H1 (cell line): Measurements from ENCODE around the gene ITGA8. TPM values are rescaled to one million over a fixed set of nuclear protein-coding genes. Genes with fewer than 3 reads are reported as not detected.

ENCODE experiments used
- MAX ChIP-seq: IDR thresholded peaks from 2 replicates; pipeline ENCODE4 v1.6.1; 2012; ENCODE audit warnings: inconsistent platforms
- ZNF274 ChIP-seq: IDR thresholded peaks from 2 replicates; pipeline ENCODE4 v1.7.0; 2012; ENCODE audit warnings: low read length, borderline replicate concordance; ENCODE audit errors: extremely low read depth
- polyA plus RNA-seq, 7 experiments: library from polyadenylated mRNA; depleted of rRNA in 3 of 7; stranded (reverse) in 5 of 7; unstranded in 2 of 7; fragments of >200 nt in 5 of 7; fragments of 200-250 nt in 2 of 7; gene quantifications; 1 replicate in 5 of 7; 2 replicates in 1 of 7; 4 replicates in 1 of 7; pipeline versions ENCODE4 v1.2.1 to v1.2.3, GENCODE V29; 2011 to 2013; ENCODE audit warnings: missing spikeins in 2 of 7, mixed read lengths in 2 of 7
- total RNA-seq: library from RNA; stranded (reverse); fragmentation: NEBNext Ultra II Directional; extraction: Animal tissue kit (Norgen Biotek cat#: 25700); gene quantifications from 2 replicates; pipeline ENCODE4 v1.2.1, GENCODE V29; 2021

The ITGA8 gene
- total and polyA plus RNA-seq, 2 of the 8 experiments (the other 6 are each of a cell fraction or from before 2014, with no cell fraction given), result not detected

- TF ChIP-seq MAX (no peak), ZNF274 (no peak)
Measured at GRCh38 chr10:15754937-15755336, 35.2 kb upstream of the ITGA8 start (continued).
